SK-N-SH (cell line): ENCODE data around the gene BNIP5. TPM values are rescaled to one million over a fixed set of nuclear protein-coding genes. Genes with fewer than 3 reads are reported as not detected.

Experiments
- CTCF ChIA-PET: fragments of 300-600, 350-600 bp; formaldehyde crosslinking; extraction: SDS; loops from one replicate; lab custom pipeline; 2021; lab: Yijun Ruan, JAX
- POLR2A ChIA-PET: fragments of 350-600 bp; sonication (Branson Sonifier 250); formaldehyde crosslinking; extraction: SDS; loops from one replicate; lab custom pipeline; 2020; ENCODE audit warnings: antibody characterized with exemption, inconsistent platforms; lab: Yijun Ruan, JAX
- DNase-seq: peaks from one replicate; pipeline ENCODE4 v3.0.0; 2012
- H2AFZ ChIP-seq: fragments of 200-600 bp; sonication (generic); 2 replicates; pipeline ENCODE4 v1.8.1; 2016; ENCODE audit warnings: antibody characterized with exemption, mild to moderate bottlenecking, low read depth
- H3F3A ChIP-seq: fragments of 200-600 bp; sonication (generic); replicated peaks from 2 replicates; pipeline ENCODE3; 2016; ENCODE audit warnings: antibody characterized with exemption, mild to moderate bottlenecking; ENCODE audit not compliant: insufficient read depth
- H3K27ac ChIP-seq, 2 experiments: fragments of 200-500 bp in 1 of 2; fragments of 200-600 bp in 1 of 2; sonication (Bioruptor generic) in 1 of 2; sonication (generic), shearing (Covaris generic) in 1 of 2; 2 replicates each; pipeline versions ENCODE4 v1.5.1 to v1.6.1; 2014 to 2016; ENCODE audit warnings: low read depth in 2 of 2, inconsistent platforms in 1 of 2, low read length in 1 of 2, mild to moderate bottlenecking in 1 of 2, mixed read lengths in 1 of 2
- H3K27me3 ChIP-seq: fragments of 200-600 bp; sonication (generic), shearing (Covaris generic); 2 replicates; pipeline ENCODE4 v1.6.1; 2016; ENCODE audit warnings: mixed run types; ENCODE audit not compliant: insufficient read depth
- H3K36me3 ChIP-seq, 2 experiments: fragments of 200-500 bp in 1 of 2; fragments of 200-600 bp in 1 of 2; sonication (Bioruptor generic) in 1 of 2; sonication (generic) in 1 of 2; replicated peaks in 1 of 2; 2 replicates each; pipeline versions ENCODE3 to v1.5.1; 2014 to 2016; ENCODE audit warnings: low read length in 1 of 2, mild to moderate bottlenecking in 1 of 2; ENCODE audit not compliant: insufficient read depth in 2 of 2, control insufficient read depth in 1 of 2
- H3K4me1 ChIP-seq, 2 experiments: fragments of 200-500 bp in 1 of 2; fragments of 200-600 bp in 1 of 2; sonication (Bioruptor generic) in 1 of 2; sonication (generic), shearing (Covaris generic) in 1 of 2; 2 replicates each; pipeline versions ENCODE4 v1.5.1 to v1.6.1; 2014 to 2016; ENCODE audit warnings: low read depth in 1 of 2, low read length in 1 of 2, mixed run types in 1 of 2; ENCODE audit not compliant: insufficient read depth in 2 of 2, control insufficient read depth in 1 of 2
- H3K4me2 ChIP-seq: fragments of 200-600 bp; sonication (generic), shearing (Covaris generic); 2 replicates; pipeline ENCODE4 v1.6.1; 2017; ENCODE audit warnings: mixed run types
- H3K4me3 ChIP-seq, 2 experiments: fragments of 200-500 bp in 1 of 2; fragments of 200-600 bp in 1 of 2; sonication (Bioruptor generic) in 1 of 2; sonication (generic), shearing (Covaris generic) in 1 of 2; 2 replicates each; pipeline versions ENCODE4 v1.5.1 to v1.8.1; 2014 to 2016; ENCODE audit warnings: low read depth in 2 of 2, inconsistent platforms in 1 of 2, low read length in 1 of 2, mild to moderate bottlenecking in 1 of 2, mixed read lengths in 1 of 2, moderate library complexity in 1 of 2
- H3K79me2 ChIP-seq: fragments of 200-600 bp; sonication (generic); 2 replicates; pipeline ENCODE4 v1.8.1; 2017; ENCODE audit warnings: mild to moderate bottlenecking; ENCODE audit not compliant: insufficient read depth
- H3K9ac ChIP-seq: fragments of 200-600 bp; sonication (generic); 2 replicates; pipeline ENCODE4 v1.6.1; 2017; ENCODE audit warnings: mixed run types
- H3K9me2 ChIP-seq: fragments of 200-600 bp; sonication (generic); 2 replicates; pipeline ENCODE4 v1.6.1; 2017; ENCODE audit warnings: mixed run types
- H3K9me3 ChIP-seq: fragments of 200-600 bp; sonication (generic); 2 replicates; pipeline ENCODE4 v1.6.1; 2017; ENCODE audit warnings: mixed run types, mild to moderate bottlenecking, moderate library complexity
- H4K20me1 ChIP-seq: fragments of 200-600 bp; sonication (generic); 2 replicates; pipeline ENCODE4 v1.6.1; 2017; ENCODE audit warnings: mild to moderate bottlenecking, mixed run types; ENCODE audit not compliant: insufficient read depth
- CHD2 ChIP-seq: fragments of 150-350 bp; IDR thresholded peaks from 2 replicates; pipeline ENCODE4 v1.6.1; 2018; ENCODE audit warnings: low read length; ENCODE audit not compliant: partially characterized antibody
- ELF1 ChIP-seq: IDR thresholded peaks from 2 replicates; pipeline ENCODE4 v1.4.0; 2012
- EP300 ChIP-seq, 2 experiments: IDR thresholded peaks; 2 replicates each; pipeline versions ENCODE4 v1.4.0 to v1.6.1; 2012; ENCODE audit warnings: borderline replicate concordance in 1 of 2, low read depth in 1 of 2, low read length in 1 of 2
- EZH2phosphoT487 ChIP-seq: fragments of 200-600 bp; sonication (generic); IDR thresholded peaks from 2 replicates; pipeline ENCODE4 v1.6.1; 2017; ENCODE audit warnings: low read depth, mixed run types, mild to moderate bottlenecking, antibody characterized with exemption, moderate library complexity, borderline replicate concordance
- FOSL2 ChIP-seq: IDR thresholded peaks from 2 replicates; pipeline ENCODE4 v1.4.0; 2012; ENCODE audit warnings: low read depth, mild to moderate bottlenecking, moderate library complexity, borderline replicate concordance
- FOXJ3 ChIP-seq: sonication (generic); formaldehyde crosslinking; IDR thresholded peaks from 2 replicates; pipeline ENCODE4 v1.5.1; 2020; ENCODE audit warnings: mild to moderate bottlenecking, missing genetic modification reagents
- GATA2 ChIP-seq: sonication (generic); formaldehyde crosslinking; IDR thresholded peaks from 2 replicates; pipeline ENCODE4 v1.5.0; 2020; ENCODE audit warnings: mild to moderate bottlenecking, missing genetic modification reagents
- JUND ChIP-seq: IDR thresholded peaks from 2 replicates; pipeline ENCODE4 v1.4.0; 2012
- MEF2A ChIP-seq: IDR thresholded peaks from 2 replicates; pipeline ENCODE4 v1.4.0; 2012; ENCODE audit warnings: low read depth, borderline replicate concordance
- MXI1 ChIP-seq: IDR thresholded peaks from 2 replicates; pipeline ENCODE4 v1.6.1; 2012; ENCODE audit warnings: mild to moderate bottlenecking, low read depth, low read length, improper control_type of control experiment
- NFIC ChIP-seq: IDR thresholded peaks from 2 replicates; pipeline ENCODE4 v1.4.0; 2012; ENCODE audit warnings: borderline replicate concordance
- POLR2AphosphoS5 ChIP-seq: IDR thresholded peaks from 2 replicates; pipeline ENCODE4 v1.6.1; 2012; ENCODE audit warnings: low read depth, low read length
- RAD21 ChIP-seq: IDR thresholded peaks from 2 replicates; pipeline ENCODE4 v1.6.1; 2012; ENCODE audit warnings: mild to moderate bottlenecking, low read length
- RFX5 ChIP-seq: IDR thresholded peaks from 2 replicates; pipeline ENCODE4 v1.6.1; 2012; ENCODE audit warnings: mild to moderate bottlenecking, improper control_type of control experiment, low read length
- RXRA ChIP-seq: IDR thresholded peaks from 2 replicates; pipeline ENCODE4 v1.4.0; 2012; ENCODE audit warnings: low read depth, mild to moderate bottlenecking, borderline replicate concordance
- SIN3A ChIP-seq: IDR thresholded peaks from 2 replicates; pipeline ENCODE4 v1.6.1; 2012; ENCODE audit warnings: low read depth, mild to moderate bottlenecking, low read length, moderate library complexity, borderline replicate concordance
- TEAD4 ChIP-seq: IDR thresholded peaks from 2 replicates; pipeline ENCODE4 v1.4.0; 2012; ENCODE audit warnings: mild to moderate bottlenecking, borderline replicate concordance; ENCODE audit not compliant: insufficient read depth
- YY1 ChIP-seq: IDR thresholded peaks from 2 replicates; pipeline ENCODE4 v1.4.0; 2012; ENCODE audit warnings: low read depth, mild to moderate bottlenecking
- WGBS: methylation state at CpG from one replicate; pipeline ENCODE4 v1.1.6; 2017; ENCODE audit warnings: low lambda C conversion rate; 5-methylcytosine and 5-hydroxymethylcytosine counted together
- polyA plus RNA-seq, 3 experiments: library from polyadenylated mRNA; depleted of rRNA; stranded (reverse); fragments of >200 nt; gene quantifications; 2 replicates each; pipeline ENCODE4 v1.2.3, GENCODE V29; 2012
- TF ChIP-seq, protein P1 (sequence below): IDR thresholded peaks from 2 replicates; pipeline ENCODE4; 2012
- TF ChIP-seq, protein P2 (sequence below): IDR thresholded peaks from 2 replicates; pipeline ENCODE4 v1.6.1; 2012; ENCODE audit warnings: mild to moderate bottlenecking, low read depth, low read length, moderate library complexity
- TF ChIP-seq, protein P3 (sequence below): IDR thresholded peaks from 2 replicates; pipeline ENCODE4 v1.4.0; 2012; ENCODE audit warnings: low read depth, borderline replicate concordance
- TF ChIP-seq, protein P4 (sequence below): IDR thresholded peaks from 2 replicates; pipeline ENCODE4 v1.4.0; 2012; ENCODE audit warnings: low read depth, borderline replicate concordance
- TF ChIP-seq, protein P5 (sequence below): IDR thresholded peaks from 2 replicates; pipeline ENCODE4 v1.4.0; 2012; ENCODE audit warnings: low read depth

BNIP5 gene
- polyA plus RNA-seq, 1 of the 3 experiments (the other 2 are of a cell fraction) = not detected

DNA sequence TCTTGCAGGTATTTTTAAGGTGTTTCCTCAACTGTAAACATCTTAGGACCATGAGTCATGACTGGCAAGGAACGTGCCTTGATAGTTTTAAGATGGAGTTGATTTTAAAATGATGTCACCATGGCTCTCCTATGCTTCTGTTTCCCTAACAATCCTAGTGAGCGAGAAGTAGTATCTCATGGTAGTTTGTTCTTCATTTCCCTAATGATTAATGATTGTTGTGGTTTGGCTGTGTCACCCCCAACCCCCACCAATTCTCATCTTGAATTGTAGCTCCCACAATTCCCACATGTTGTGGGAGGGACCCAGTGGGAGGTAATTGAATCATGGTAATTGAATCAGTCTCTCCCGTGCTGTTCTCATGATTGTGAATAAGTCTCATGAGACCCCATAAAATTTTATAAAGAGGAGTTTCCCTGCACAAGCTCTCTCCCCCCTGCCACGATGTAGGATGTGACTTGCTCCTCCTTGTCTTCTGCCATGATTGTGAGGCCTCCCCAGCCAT, 16.8 kb upstream of the BNIP5 start (continued):
- TF ChIP-seq, protein P1, sequence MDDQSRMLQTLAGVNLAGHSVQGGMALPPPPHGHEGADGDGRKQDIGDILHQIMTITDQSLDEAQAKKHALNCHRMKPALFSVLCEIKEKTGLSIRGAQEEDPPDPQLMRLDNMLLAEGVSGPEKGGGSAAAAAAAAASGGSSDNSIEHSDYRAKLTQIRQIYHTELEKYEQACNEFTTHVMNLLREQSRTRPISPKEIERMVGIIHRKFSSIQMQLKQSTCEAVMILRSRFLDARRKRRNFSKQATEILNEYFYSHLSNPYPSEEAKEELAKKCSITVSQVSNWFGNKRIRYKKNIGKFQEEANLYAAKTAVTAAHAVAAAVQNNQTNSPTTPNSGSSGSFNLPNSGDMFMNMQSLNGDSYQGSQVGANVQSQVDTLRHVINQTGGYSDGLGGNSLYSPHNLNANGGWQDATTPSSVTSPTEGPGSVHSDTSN = no peak
- TF ChIP-seq GATA2 (CRISPR knock-in tag) (no peak), TEAD4 (no peak)
- TF ChIP-seq, all 33 proteins: peak for 0

DNA sequence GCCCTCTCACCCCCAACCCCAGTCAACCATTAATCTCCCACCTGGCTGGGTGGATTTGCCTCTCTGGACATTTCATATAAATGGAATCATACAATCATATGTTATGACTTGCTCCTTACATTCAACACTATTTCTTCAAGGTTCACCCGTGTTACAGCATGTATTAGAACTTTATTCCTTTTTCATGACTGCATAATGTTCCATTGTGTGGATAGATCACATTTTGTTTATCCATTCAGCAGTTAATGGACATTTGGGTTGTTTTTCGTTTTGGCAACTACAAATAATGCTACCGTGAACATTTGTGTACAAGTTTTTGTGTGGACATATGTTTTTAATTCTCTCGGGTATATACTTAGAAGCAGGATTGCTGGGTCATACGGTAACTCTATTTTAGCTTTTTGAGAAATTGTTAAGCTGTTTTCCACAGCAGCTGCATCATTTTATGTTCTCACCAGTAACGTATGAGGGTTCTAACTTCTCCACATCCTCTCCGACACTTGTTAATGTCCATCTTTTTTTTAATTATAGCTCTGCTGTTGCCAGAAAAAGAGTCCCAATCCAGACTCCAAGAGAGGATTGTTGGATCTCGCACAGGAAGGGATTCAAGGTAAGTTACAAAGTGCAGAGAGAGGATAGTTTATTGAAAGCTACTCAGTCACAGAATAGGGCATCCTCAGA, 15.9 kb upstream of the BNIP5 start:
- no peak overlapping the region for H2AFZ ChIP-seq
- H3K79me2 ChIP-seq = no peaks in the 10 kb centered on the region
- peaks cover under 1 to 9% of the 10 kb centered on the region in 2 experiments; a peak in 2 of 4 replicates for H3K4me1 ChIP-seq
- no peaks in the 10 kb centered on the region for H3K36me3 ChIP-seq
- ChIA-PET CTCF (interaction anchor here (0.6 to 6.0 kb wide), 3 partner anchors 12 to 51 kb away, joined by 3 to 42 read pairs (median 8); no protein-coding TSS in a partner anchor), POLR2A (no interaction called here)
- H3K9me3 ChIP-seq = no peaks in the 10 kb centered on the region
- WGBS = 64% methylated on average over 8 of the region's 8 CpGs
- no peak overlapping the region for H3K27ac ChIP-seq
- no peak overlapping the region for H3K9ac ChIP-seq
- no peaks in the 10 kb centered on the region for H3F3A ChIP-seq
- H3K9me2 ChIP-seq = no peaks in the 10 kb centered on the region
- TF ChIP-seq, protein P2, sequence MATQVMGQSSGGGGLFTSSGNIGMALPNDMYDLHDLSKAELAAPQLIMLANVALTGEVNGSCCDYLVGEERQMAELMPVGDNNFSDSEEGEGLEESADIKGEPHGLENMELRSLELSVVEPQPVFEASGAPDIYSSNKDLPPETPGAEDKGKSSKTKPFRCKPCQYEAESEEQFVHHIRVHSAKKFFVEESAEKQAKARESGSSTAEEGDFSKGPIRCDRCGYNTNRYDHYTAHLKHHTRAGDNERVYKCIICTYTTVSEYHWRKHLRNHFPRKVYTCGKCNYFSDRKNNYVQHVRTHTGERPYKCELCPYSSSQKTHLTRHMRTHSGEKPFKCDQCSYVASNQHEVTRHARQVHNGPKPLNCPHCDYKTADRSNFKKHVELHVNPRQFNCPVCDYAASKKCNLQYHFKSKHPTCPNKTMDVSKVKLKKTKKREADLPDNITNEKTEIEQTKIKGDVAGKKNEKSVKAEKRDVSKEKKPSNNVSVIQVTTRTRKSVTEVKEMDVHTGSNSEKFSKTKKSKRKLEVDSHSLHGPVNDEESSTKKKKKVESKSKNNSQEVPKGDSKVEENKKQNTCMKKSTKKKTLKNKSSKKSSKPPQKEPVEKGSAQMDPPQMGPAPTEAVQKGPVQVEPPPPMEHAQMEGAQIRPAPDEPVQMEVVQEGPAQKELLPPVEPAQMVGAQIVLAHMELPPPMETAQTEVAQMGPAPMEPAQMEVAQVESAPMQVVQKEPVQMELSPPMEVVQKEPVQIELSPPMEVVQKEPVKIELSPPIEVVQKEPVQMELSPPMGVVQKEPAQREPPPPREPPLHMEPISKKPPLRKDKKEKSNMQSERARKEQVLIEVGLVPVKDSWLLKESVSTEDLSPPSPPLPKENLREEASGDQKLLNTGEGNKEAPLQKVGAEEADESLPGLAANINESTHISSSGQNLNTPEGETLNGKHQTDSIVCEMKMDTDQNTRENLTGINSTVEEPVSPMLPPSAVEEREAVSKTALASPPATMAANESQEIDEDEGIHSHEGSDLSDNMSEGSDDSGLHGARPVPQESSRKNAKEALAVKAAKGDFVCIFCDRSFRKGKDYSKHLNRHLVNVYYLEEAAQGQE = no peak
- TF ChIP-seq FOSL2 = no peak
- no peak for TF ChIP-seq YY1
- TF ChIP-seq RXRA = no peak
- TF ChIP-seq MXI1 = no peak
- TF ChIP-seq SIN3A = no peak
- TF ChIP-seq FOXJ3 (CRISPR knock-in tag) = no peak
- no peak for TF ChIP-seq ELF1
- no peak for TF ChIP-seq EZH2phosphoT487
- no peak for TF ChIP-seq CHD2
- TF ChIP-seq NFIC = no peak
- TF ChIP-seq, protein P3, sequence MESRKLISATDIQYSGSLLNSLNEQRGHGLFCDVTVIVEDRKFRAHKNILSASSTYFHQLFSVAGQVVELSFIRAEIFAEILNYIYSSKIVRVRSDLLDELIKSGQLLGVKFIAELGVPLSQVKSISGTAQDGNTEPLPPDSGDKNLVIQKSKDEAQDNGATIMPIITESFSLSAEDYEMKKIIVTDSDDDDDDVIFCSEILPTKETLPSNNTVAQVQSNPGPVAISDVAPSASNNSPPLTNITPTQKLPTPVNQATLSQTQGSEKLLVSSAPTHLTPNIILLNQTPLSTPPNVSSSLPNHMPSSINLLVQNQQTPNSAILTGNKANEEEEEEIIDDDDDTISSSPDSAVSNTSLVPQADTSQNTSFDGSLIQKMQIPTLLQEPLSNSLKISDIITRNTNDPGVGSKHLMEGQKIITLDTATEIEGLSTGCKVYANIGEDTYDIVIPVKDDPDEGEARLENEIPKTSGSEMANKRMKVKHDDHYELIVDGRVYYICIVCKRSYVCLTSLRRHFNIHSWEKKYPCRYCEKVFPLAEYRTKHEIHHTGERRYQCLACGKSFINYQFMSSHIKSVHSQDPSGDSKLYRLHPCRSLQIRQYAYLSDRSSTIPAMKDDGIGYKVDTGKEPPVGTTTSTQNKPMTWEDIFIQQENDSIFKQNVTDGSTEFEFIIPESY = no peak
- TF ChIP-seq EP300 (IDR thresholded peaks at IDR 0.05; ENCODE audit: borderline replicate concordance in 1 of 2, low read depth in 1 of 2, low read length in 1 of 2) = no peak
- TF ChIP-seq, protein P4, sequence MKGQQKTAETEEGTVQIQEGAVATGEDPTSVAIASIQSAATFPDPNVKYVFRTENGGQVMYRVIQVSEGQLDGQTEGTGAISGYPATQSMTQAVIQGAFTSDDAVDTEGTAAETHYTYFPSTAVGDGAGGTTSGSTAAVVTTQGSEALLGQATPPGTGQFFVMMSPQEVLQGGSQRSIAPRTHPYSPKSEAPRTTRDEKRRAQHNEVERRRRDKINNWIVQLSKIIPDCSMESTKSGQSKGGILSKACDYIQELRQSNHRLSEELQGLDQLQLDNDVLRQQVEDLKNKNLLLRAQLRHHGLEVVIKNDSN = no peak
- no peak for TF ChIP-seq MEF2A
- no peak for TF ChIP-seq JUND
- TF ChIP-seq RFX5 = no peak
- TF ChIP-seq POLR2AphosphoS5 = no peak
- TF ChIP-seq, protein P5, sequence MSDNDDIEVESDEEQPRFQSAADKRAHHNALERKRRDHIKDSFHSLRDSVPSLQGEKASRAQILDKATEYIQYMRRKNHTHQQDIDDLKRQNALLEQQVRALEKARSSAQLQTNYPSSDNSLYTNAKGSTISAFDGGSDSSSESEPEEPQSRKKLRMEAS = no peak
- no peak for TF ChIP-seq RAD21
- H3K4me3 ChIP-seq = no peak overlapping the region
- no peak overlapping the region for H3K4me2 ChIP-seq
- H3K27me3 ChIP-seq = no peaks in the 10 kb centered on the region
- H4K20me1 ChIP-seq = no peaks in the 10 kb centered on the region
- no peak for DNase-seq
